Muscle of arm (tissue), 12 donors: ENCODE results near the gene CENPB. TPM values are rescaled to one million over a fixed set of nuclear protein-coding genes. Genes with fewer than 3 reads are reported as not detected.

ENCODE experiments used
- DNase-seq: peaks from one replicate; pipeline ENCODE4 v3.0.0-alpha.2; 2013
- polyA plus RNA-seq, 12 donors: library from polyadenylated mRNA; unstranded; fragments of 120-200 nt; gene quantifications; one replicate each; pipeline ENCODE4 v1.2.1, GENCODE V29; 2013; ENCODE audit not compliant: insufficient read length in 12 of 12

The CENPB gene
- polyA plus RNA-seq, 12 donors = 29.6 to 59.9 (median 39.1) TPM; not detected in 1

GRCh38 chr20:3812975-3813847 is 26.7 kb upstream of the CENPB start:
- DNase-seq = no peak

- DNase-seq = no peak
These were observed 25.7 kb upstream of the CENPB start for GRCh38 chr20:3812259-3812681.

GRCh38 chr20:3811467-3812258 is 25.1 kb upstream of the CENPB start:
- peak; percentile 99 for DNase-seq

GRCh38 chr20:3808544-3808943 is 22.0 kb upstream of the CENPB start:
- DNase-seq = no peak

- no peak for DNase-seq
These were observed 18.2 kb upstream of the CENPB start for GRCh38 chr20:3804781-3805180.

- no peak for DNase-seq
These were observed 17.8 kb upstream of the CENPB start for GRCh38 chr20:3804254-3804751.

- no peak for DNase-seq
These were observed 17.3 kb upstream of the CENPB start for GRCh38 chr20:3803854-3804253.

GRCh38 chr20:3803289-3803688 is 16.7 kb upstream of the CENPB start:
- no peak for DNase-seq

GRCh38 chr20:3802524-3803239 is 16.1 kb upstream of the CENPB start:
- DNase-seq = no peak

GRCh38 chr20:3801846-3802245 is 15.3 kb upstream of the CENPB start:
- no peak for DNase-seq

GRCh38 chr20:3801299-3801698 is 14.8 kb upstream of the CENPB start:
- no peak for DNase-seq

GRCh38 chr20:3800878-3801260 is 14.3 kb upstream of the CENPB start:
- DNase-seq = no peak

GRCh38 chr20:3800256-3800877 is 13.8 kb upstream of the CENPB start:
- DNase-seq = no peak

GRCh38 chr20:3798908-3799248 is 12.3 kb upstream of the CENPB start:
- no peak for DNase-seq

GRCh38 chr20:3798373-3798768 is 11.8 kb upstream of the CENPB start:
- no peak for DNase-seq

GRCh38 chr20:3797592-3798372 is 11.2 kb upstream of the CENPB start:
- no peak for DNase-seq

GRCh38 chr20:3797226-3797545 is 10.6 kb upstream of the CENPB start:
- DNase-seq = no peak

GRCh38 chr20:3796477-3797225 is 10.1 kb upstream of the CENPB start:
- DNase-seq = no peak

GRCh38 chr20:3795511-3796468 is 9.2 kb upstream of the CENPB start, which contains the start of gene CDC25B:
TSS of gene CDC25B (plus strand) at chr20:3796310. CDS start at chr20:3796532, 222 bp downstream.
- DNase-seq = peak; percentile 95
